ENCODE data around the gene DDX31.

GRCh38 chr9:132690696-132691095 is 20.9 kb upstream of the DDX31 start:
- TF ChIP-seq CTCF (IDR thresholded peaks at IDR 0.05; ENCODE audit: insufficient read depth, low read length) (no peak), SPI1 (IDR thresholded peaks at IDR 0.05; ENCODE audit: borderline replicate concordance, low read depth) (no peak)
